Parathyroid adenoma (tissue), 2 donors: Measurements from ENCODE around the gene SLC17A8.

ENCODE experiments used
- H2AFZ ChIP-seq: fragments of 300-600 bp; sonication (generic); one replicate; pipeline ENCODE4 v1.7.0; 2017; ENCODE audit warnings: antibody characterized with exemption, mild to moderate bottlenecking
- H3K27ac ChIP-seq: fragments of 300-600 bp; sonication (generic); one replicate; pipeline ENCODE4 v1.7.0; 2017
- H3K27me3 ChIP-seq: fragments of 300-600 bp; sonication (generic); one replicate; pipeline ENCODE4 v1.7.0; 2017; ENCODE audit warnings: low read length; ENCODE audit not compliant: control insufficient read depth, insufficient read depth
- H3K36me3 ChIP-seq: fragments of 300-600 bp; sonication (generic); one replicate; pipeline ENCODE4 v1.7.0; 2017; ENCODE audit warnings: low read length; ENCODE audit not compliant: control insufficient read depth, insufficient read depth
- H3K4me1 ChIP-seq: fragments of 300-600 bp; sonication (generic); one replicate; pipeline ENCODE4 v1.7.0; 2017; ENCODE audit warnings: control low read depth
- H3K4me2 ChIP-seq: fragments of 300-600 bp; sonication (generic); one replicate; pipeline ENCODE4 v1.7.0; 2017; ENCODE audit warnings: low read length
- H3K4me3 ChIP-seq: fragments of 300-600 bp; sonication (generic); one replicate; pipeline ENCODE4 v1.7.0; 2017; ENCODE audit warnings: low read depth, low read length
- H3K79me2 ChIP-seq: fragments of 300-600 bp; sonication (generic); one replicate; pipeline ENCODE4 v1.7.0; 2017; ENCODE audit warnings: control low read depth
- H3K9ac ChIP-seq: fragments of 300-600 bp; sonication (generic); one replicate; pipeline ENCODE4 v1.7.0; 2017; ENCODE audit warnings: mild to moderate bottlenecking
- H3K9me3 ChIP-seq: fragments of 300-600 bp; sonication (generic); one replicate; pipeline ENCODE4 v1.7.0; 2017; ENCODE audit warnings: low read length; ENCODE audit not compliant: control insufficient read depth
- CTCF ChIP-seq: fragments of 300-600 bp; sonication (generic); IDR thresholded peaks from one replicate; pipeline ENCODE4 v1.7.0; 2017; ENCODE audit warnings: antibody characterized with exemption, mild to moderate bottlenecking
- donor health status: primary hyperparathyroidism.

Gene SLC17A8

GRCh38 chr12:100326208-100326607, 30.7 kb upstream of the SLC17A8 start:
- Histone ChIP-seq H3K9me3 (no peaks in the 10 kb centered on the region), H3K79me2 (no peaks in the 10 kb centered on the region), H3K4me3 (no peak overlapping the region), H3K27me3 (no peaks in the 10 kb centered on the region), H2AFZ (no peak overlapping the region), H3K9ac (no peak overlapping the region), H3K36me3 (no peaks in the 10 kb centered on the region), H3K27ac (no peak overlapping the region), H3K4me1 (no peaks in the 10 kb centered on the region), H3K4me2 (no peak overlapping the region)
- TF ChIP-seq CTCF = no peak

GRCh38 chr12:100329800-100330199, 27.1 kb upstream of the SLC17A8 start:
- H3K4me3 ChIP-seq = no peak overlapping the region
- no peaks in the 10 kb centered on the region for H3K36me3 ChIP-seq
- H3K9me3 ChIP-seq = no peaks in the 10 kb centered on the region
- no peak overlapping the region for H3K9ac ChIP-seq
- H3K4me2 ChIP-seq = no peak overlapping the region
- H2AFZ ChIP-seq = no peak overlapping the region
- TF ChIP-seq CTCF = no peak
- H3K4me1 ChIP-seq = no peaks in the 10 kb centered on the region
- no peaks in the 10 kb centered on the region for H3K27me3 ChIP-seq
- no peak overlapping the region for H3K27ac ChIP-seq
- no peaks in the 10 kb centered on the region for H3K79me2 ChIP-seq

GRCh38 chr12:100331871-100332270, 25.0 kb upstream of the SLC17A8 start:
- H3K79me2 ChIP-seq = no peaks in the 10 kb centered on the region
- no peaks in the 10 kb centered on the region for H3K4me1 ChIP-seq
- H3K9me3 ChIP-seq = no peaks in the 10 kb centered on the region
- no peak for TF ChIP-seq CTCF
- H2AFZ ChIP-seq = no peak overlapping the region
- H3K4me3 ChIP-seq = no peak overlapping the region
- no peak overlapping the region for H3K4me2 ChIP-seq
- H3K27ac ChIP-seq = no peak overlapping the region
- H3K36me3 ChIP-seq = no peaks in the 10 kb centered on the region
- H3K27me3 ChIP-seq = no peaks in the 10 kb centered on the region
- H3K9ac ChIP-seq = no peak overlapping the region

GRCh38 chr12:100332852-100333251, 24.0 kb upstream of the SLC17A8 start:
- H3K27me3 ChIP-seq = no peaks in the 10 kb centered on the region
- no peaks in the 10 kb centered on the region for H3K4me1 ChIP-seq
- H3K27ac ChIP-seq = no peak overlapping the region
- H2AFZ ChIP-seq = no peak overlapping the region
- no peak overlapping the region for H3K4me3 ChIP-seq
- H3K4me2 ChIP-seq = no peak overlapping the region
- no peaks in the 10 kb centered on the region for H3K79me2 ChIP-seq
- TF ChIP-seq CTCF = no peak
- no peaks in the 10 kb centered on the region for H3K36me3 ChIP-seq
- no peaks in the 10 kb centered on the region for H3K9me3 ChIP-seq
- no peak overlapping the region for H3K9ac ChIP-seq

GRCh38 chr12:100337299-100337698, 19.6 kb upstream of the SLC17A8 start:
- no peak overlapping the region for H3K4me2 ChIP-seq
- H2AFZ ChIP-seq = no peak overlapping the region
- H3K27me3 ChIP-seq = no peaks in the 10 kb centered on the region
- H3K36me3 ChIP-seq = no peaks in the 10 kb centered on the region
- no peak for TF ChIP-seq CTCF
- H3K9ac ChIP-seq = no peak overlapping the region
- no peaks in the 10 kb centered on the region for H3K79me2 ChIP-seq
- no peak overlapping the region for H3K27ac ChIP-seq
- H3K4me1 ChIP-seq = no peaks in the 10 kb centered on the region
- no peaks in the 10 kb centered on the region for H3K9me3 ChIP-seq
- no peak overlapping the region for H3K4me3 ChIP-seq
